GM19035 (cell line): ENCODE results near the gene ATP6V0B.

ENCODE experiments used
- ATAC-seq: cut with Tn5 transposase; IDR thresholded peaks from one replicate; pipeline ENCODE4 v1.9.1; 2021; ENCODE audit not compliant: unreplicated experiment

ATP6V0B gene

DNA sequence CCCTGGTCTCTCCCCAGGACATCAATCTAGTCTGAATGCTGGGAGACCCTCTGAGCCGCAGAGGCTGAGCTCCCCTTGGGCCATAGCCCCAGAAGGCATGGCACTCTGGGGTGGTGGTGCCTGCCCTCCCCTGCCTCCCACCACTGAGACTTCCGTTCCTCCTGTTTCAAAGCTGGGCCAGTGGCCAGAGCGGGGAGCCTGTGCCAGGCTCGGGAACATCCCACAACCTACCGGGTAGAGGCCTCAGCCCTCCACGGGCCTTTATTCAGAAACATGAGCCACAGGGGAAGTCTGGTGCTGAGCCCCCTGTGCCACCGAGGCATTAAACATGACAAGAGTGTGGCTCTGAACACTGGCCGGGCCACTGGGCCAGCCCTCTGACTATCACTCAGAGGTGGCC, 24.7 kb downstream of the ATP6V0B start:
- no peak for ATAC-seq

DNA sequence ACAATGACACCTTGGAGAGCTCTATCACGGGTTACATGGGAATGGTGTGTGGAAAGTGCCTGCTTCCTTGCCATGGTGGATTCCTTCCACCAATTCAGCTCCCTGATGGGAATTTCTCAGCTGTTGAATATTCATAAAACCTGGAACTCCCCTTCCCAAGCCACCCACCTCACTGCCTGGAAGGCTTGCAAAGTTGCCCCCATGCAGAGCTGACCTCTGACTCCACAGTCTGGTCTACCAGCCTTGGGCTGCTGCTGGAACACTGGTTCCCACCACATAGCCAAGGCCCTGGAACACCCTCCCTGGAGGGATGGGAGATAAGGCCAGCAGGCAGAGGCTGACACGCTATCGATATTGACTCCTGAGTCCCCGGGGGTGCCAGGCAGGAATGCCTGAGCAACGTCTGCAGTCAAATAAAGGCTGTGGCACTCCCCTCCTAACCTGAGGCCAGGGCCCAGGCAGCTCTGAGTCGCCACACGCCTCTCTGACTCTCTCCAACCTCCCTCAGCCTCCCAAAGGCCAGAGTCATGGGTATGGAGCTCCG, 25.4 kb downstream of the ATP6V0B start:
- no peak for ATAC-seq

DNA sequence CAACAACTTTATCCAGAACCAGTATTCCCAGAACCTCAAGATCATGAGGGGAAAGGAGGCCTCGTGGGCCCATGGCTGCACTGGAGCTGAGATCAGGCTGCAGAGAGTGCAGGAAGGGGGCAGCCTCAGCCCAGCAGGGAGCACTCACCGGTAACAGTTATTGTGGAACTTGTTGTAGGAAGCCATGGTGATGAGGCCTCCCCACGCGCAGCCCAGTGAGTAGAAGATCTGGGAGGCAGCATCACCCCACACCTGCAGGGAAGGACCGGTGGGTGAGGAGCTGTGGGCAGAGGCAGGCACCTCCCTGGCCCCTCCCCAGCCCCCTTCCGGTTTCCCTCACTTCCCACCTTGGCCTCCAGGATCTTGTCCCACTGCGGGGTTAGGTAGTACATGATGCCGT, 27.4 kb downstream of the ATP6V0B start:
- no peak for ATAC-seq

DNA sequence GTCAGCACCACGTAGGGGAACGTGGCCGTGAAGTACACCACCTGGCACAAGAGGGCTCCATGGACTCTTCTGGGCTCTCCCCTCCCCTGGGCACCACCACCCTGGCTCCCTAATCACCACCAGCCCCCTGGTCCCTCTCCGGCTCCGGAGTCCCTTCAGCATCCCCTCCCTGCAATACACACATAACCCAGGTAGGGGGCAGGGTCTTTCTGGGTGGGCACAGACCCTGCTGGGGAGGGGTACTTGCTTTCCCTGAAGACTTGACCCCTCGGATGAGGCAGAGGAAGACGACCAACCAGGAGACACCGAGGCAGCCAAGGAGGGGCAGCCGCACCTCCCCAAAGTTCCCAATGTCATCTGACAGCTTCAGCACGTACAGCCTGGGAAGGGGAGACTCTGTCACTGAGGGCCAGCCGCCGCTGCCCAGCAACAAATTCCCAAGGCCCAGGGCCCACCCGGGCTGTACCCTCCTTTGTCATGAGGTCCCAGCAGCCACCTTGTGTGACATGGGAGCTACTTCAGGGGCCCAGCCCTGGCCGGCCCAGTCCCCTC, 27.9 kb downstream of the ATP6V0B start:
- ATAC-seq, result no peak

DNA sequence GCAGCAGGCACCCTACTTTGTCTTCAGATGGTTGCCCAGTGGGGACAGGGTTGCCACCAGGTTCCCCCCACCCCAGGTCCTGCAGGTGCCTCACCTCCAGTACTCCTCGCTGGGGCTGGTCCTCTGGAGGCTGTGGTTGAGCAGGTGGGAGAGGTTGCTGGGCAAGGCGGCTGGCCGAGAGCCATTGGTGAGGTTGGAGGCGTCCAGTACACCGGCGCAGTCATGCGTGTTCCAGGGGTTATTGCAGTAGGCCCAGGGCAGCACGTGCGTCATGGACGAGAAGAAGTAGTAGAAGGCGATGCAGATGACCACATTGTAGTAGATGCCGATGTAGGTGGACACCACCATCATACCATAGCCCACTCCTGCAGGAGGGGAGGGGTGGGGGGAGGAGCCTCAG, 33.5 kb downstream of the ATP6V0B start:
- no peak for ATAC-seq

DNA sequence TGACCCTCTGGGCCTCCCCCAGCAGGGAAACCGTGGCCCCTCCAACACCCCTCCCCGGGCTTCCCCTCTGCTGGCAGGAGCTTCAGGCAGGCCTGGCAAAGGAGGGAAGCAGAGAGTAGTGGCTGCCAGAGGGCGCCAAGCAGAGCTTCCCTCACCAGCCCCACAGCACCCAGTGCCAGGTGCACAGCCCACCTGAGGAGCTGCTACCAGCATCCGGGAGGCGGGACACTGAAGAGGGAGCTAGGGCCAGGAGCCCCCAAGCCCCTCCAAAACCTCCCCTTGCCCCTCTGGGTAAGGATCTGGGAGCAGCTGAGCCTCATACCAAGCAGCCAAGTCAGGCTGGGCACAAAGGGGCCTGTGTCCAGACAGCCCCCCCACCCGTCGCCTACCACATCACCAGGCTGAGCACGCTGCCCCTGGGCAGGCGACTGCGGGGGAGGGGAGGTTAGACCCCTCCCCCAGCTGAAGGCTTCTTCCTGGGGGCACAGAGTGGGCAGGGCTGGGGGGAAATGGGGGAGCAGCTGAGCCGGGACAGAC, 36.2 kb downstream of the ATP6V0B start:
- no peak for ATAC-seq

DNA sequence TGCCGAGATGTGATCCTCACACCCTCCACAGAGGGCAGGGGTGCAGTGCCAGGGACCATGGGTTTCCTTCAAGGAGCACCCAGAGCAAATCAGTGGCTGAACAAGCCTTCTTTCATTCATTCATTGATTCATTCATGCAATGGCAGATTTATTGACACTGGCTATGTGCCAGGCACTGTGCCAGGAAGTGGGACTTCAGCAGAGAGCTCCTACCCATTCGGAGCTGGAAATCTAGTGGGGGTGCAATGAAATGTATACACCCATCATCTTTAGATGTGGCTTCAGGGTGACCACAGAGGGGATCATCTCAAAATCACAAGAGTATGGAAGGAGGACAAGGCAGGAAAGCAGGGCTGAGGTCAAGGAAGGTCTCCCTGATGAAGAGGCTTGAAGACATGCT, 37.6 kb downstream of the ATP6V0B start:
- ATAC-seq, result no peak

DNA sequence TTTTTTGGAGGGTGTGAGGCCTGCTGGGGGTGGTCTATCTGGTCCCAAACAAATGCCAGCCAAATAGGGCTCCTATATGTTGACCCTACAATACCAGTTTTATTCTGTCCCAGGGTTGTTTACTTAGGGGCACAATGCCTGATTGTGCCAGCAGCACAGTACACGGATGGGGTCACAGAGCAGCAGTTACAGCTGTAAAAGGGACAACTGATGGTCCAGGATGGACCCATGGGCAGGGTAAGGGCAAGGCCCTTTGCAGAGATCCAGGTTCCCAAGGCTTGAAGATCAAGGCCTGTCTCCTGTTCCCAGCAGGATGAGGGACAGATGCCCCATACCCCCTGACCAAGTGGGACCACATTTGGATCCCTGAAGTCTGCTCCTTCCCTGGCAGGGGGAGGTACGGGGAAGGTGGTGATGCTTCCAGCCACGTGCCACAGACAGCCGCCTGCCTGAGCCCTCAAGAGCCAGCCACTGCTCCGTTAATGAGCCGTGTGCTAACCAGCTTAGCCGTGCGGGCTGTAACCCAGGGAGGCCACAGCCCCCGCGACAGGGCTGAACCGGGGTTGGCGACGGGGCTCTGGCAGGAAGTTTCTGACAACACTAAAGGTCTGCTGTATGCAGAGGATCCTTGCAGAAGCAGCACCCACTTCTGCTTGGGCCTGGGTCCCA, 38.3 kb downstream of the ATP6V0B start:
- no peak for ATAC-seq

DNA sequence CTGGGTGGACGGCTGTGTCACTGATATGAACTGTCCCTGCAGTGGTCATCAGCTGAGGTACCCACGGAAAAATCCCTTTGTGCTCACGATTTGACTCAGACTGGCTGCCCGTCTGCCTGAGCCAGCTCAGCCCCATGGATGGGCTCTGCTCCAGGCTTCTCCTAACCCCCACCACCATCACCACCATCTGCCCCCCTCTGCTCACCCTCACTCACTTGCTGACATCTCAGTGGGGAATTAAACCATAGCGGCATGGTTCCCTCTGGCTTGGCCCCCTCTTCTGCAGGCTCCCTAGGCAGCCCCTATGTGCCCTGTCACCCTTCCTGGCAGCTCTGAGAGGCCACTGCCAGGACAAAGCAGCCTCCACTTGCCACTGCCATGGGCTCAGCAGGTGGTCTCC, 39.2 kb downstream of the ATP6V0B start:
- no peak for ATAC-seq

DNA sequence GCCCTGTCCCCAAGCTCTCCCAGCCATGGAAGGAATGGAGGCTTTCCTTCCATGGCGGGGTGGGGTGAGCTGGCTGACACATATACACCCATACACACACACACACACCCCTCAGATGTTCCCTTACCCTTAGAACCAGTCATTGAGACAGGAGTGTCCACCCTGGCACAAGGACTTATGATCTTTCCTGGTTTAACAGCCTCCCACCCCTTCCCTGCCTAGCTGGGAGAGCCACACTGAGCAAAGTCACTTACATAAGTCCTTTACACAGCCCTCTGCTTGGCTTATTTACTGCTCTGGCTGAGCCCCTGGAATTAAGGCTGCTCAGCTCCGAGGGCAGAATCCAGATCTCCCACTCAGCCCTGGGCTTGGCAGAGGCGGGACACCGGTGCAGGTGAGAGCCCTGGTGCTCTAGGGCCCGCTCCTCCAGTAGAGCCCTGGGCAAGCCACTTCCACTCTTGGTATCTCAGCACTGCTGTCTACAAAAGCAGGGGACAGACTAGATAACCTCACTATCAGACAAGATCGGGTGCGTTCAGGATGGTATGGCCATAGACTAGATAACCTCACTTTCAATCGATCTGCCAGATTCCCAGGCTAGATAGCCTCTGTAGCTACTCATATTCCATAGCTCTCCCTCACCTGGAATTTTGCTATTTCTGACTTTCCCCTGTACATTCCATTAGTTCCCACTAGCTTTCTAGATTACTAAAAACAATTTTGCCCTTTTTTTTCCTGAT, 39.8 kb downstream of the ATP6V0B start:
- ATAC-seq, result no peak

DNA sequence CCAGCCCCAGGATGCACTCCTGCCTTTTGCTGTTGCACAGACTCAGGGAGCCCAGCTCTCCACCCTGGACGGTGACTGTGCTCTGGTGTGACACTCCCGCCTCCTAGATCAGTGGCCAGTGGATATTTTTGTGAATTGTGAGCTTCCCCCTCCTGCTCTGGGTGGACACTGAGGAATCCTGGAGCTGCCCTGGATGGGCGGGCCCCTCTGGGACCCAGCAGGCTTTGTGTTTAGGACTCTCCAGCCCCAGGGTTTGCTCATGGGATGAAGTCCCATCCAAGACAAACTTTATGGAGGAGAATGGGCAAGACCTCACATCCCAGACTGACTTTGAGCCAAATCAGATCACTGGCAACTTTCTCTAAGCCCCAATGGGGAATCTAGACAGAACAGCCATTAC, 40.4 kb downstream of the ATP6V0B start:
- no peak for ATAC-seq

DNA sequence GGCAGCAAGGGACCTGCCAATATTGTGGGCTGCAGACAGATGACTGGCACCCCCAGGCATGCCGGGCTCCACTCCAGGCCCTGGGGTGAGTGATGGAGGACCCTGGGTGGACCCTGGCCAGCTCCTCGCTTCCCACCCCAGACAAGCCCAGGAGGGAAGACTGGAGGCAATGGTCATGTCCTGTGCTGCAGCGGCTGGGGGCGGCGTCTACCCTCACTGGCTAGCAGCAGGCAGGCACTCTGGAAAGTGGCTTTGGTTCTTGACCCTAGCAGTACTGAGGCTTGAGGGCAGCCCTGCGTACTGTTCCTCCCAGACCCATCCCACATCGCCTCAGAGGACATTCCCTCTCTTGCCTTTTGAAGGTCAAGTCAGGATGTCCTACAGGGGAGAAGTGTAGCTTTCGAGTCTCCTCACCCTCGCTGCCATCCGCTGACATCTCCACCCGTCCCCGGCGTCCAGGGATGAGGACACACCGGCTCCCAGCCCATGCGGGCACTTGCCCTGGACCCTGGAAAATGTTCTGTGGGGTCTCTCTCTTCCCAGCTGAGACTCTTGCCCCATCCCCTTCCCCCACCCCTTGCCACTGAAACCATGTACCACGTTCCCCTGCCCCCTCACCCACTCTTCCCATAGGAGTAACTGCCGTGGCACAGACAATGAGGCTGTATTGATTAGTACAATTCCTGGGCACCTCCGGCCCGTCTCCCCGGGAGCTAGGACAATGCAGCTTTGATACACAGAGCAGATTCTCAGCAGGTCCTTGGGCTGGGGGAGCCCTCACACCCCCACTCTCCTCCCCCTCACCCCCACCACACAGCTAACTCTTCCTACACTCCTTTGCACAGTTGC, 41.5 kb downstream of the ATP6V0B start:
- no peak for ATAC-seq

DNA sequence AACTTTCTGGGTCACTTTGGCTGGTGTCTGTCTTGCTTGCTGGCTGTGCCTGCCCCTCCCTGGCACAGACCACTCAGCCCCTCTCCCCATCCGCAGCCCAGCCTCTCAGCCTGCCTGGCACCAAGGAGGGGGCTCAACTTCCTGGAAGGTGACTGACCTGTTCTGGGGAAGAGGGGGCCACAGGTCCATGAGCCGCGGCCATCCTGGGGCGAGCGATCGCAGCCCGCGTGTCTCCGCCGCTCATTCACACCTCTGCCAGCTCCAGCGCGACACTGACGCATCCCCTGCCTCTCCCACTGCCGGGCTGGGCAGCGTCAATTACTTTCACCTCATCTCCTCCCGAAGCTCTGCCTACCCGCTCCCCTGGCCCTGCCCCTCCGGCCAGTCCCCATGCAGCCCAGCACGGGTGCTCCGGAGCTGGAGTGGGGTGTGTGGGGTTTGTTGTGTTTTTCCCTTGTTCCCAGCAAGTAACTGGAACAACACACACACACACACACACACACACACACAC, 42.2 kb downstream of the ATP6V0B start:
- no peak for ATAC-seq

DNA sequence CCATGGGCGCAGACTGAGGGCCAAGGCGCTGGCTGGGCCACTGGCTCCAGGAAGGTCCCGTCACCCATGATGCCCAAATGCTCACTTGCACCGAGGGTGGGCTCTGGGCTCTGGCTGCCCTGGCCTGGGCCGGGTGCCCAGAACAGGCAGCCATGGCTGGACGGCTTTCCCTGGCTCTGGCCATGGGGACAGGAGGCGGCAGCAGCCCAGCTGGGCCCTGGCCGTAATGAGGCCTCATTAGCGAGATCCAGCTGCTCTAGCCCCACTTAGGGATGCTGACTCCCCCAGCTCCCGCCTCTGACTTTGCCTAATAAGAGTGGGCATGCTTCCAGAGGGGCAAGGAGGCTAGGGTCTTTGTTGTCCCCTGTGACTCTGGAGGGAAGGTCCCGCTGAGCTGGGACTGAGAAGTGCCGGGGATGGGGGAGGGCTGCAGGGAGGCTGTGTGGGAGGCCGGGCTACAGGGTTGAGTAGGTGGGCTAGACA, 44.7 kb downstream of the ATP6V0B start:
- ATAC-seq, result no peak

DNA sequence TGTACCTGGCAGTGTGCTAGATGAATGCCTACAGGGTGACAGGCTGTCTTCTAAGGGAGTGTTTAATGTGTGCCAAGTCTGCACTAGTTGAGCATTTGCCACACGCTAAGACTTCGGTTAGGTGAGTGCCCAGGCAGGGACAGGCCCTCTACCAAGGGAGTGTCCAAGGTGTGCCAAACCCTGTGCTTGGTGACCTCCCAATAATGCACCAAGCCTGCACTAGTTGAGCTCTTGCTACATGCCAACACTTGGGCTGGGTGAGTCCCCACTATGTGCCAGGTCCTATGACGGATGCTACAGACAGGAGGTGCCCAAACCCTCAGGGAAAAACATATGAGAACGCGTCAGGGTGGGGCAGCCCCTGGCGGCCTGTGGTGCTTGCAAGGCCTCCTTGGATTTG, 45.7 kb downstream of the ATP6V0B start:
- ATAC-seq, result no peak

DNA sequence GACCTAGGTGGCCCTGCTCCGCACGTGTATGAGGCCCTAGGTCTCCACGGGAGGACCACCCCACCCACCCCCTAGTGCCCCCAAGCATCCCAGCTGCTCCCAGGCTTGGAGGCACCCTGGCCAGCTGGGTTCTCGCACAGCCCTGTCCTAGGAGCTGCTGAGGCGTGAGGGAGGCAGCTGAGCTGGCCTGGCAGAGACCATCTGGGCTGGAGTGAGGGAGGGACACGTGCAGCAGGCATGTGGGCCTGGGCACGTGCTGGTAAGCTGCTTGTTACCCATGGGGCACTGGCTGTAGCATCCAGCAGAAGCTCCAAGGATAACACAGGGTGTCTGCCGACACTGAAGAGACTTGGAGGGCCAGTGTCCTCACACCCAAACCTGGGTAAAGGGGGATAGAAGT, 46.4 kb downstream of the ATP6V0B start:
- no peak for ATAC-seq

DNA sequence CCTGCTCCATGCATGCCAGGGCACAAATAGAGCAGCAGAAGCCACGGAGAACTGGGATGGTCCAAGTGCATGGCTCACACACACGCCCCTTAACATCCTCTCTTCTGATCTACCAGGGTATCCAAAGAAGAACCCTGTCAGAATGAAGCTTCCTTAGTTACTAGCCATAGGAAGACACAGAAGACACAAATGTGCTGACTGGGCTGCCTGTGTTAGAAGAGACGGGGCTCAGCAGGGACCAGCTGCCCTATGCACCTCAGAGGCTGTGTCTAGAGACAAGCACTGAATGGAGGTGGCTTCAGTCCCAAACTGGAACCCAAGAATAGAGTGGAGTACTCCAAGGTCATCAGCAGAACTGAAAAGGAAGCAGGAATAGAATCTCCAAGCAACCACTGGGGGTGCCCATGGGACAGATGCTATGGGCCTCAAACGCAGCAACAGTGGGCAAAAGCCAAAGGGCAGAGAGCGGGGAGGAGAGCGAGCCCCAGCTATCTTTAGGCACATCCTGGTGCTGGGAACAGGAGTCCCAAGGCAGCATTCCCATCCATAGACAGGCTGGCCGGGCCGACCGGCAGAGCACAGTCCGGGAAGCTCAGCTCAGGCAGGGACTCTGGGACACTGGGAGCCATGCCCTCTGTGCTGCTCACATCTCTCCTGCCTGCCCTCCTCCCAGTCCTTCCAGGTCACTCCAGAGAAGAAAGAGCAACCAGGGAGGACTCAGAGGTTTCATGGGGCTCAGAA, 47.0 kb downstream of the ATP6V0B start:
- ATAC-seq, result no peak

DNA sequence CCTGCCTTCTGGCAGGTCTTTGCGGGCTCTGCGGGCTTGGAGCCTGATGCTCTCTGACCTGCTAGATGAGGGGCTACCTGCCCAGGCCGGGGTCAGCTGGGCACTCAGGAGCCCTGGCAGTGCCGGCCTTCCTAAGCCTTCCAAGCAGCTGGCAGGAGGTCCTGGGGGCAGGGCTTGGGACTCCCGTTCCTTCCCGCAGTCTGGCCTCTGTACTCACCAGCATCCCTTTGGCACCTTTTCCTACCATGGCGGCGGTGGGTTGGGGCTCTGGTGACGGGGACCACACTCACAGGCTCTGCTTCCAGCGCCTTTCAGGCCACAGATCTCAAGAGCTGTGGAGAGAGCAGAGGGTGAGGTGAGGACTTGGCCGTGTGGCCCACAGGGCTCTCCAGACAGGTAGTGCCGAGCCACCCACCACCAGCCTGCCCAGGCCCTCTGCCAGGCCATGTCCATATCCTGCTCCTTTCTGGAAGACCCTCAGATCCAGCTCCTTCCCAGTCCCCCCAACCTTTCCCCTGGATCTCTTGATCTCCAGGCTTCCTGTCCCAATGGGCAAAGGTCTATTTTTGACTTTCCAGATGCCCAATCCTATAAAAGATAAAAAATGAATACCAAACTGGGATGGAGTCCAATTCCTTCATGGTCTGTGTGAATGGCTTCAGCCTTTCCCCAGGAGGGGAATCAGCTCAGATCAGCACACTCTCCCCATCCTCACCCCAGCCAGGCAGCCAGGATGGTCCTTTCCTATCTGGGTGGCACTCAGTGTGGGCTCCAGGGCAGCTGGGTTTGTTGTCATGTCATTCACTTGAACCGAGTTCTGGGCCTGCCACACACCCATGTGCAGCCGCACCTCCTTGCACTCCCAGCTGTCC, 49.5 kb downstream of the ATP6V0B start:
- no peak for ATAC-seq

DNA sequence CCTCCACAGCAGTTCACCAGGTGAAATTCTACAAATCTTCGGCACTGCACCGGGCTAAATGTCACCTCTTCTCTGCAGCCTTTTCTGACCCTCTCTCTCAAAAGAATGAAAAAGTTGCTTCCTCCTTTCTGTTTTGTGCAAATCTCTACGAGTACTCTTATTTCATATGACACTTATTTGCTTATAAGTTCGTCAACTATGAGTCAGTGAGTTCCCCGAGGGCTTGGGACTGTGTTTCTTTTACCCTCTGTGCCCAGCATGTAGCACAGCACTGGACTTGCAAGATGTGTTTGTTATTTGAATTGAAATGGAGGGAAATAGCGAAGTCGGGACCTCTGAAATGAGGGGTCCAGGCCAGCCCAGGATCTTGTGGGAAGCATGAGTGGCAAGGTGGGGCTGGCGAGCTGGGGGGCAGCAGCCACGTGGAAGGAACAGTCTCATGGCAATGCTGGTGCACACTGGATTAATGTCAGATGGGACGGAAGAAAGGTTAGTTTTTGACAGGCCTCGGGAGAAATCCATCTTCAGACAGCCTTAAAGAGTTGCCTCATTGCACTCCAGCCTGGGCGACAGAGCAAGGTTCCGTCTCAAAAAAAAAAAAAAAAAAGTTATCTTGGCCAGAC, 50.3 kb downstream of the ATP6V0B start:
- ATAC-seq, result no peak
